GM19438 (cell line): ENCODE data around the gene MYO1F.
"Not testable (repeated sequence)": the region's sequence is repeated elsewhere in the genome, so short reads cannot be mapped to it uniquely, and the experiment has no call there.

Source experiments
- ATAC-seq: cut with Tn5 transposase; IDR thresholded peaks from one replicate; pipeline ENCODE4 v1.9.1; 2021; ENCODE audit warnings: low read depth; ENCODE audit not compliant: unreplicated experiment

The MYO1F gene

GRCh38 chr19:8600816-8601215, 23.6 kb upstream of the MYO1F start:
- no peak for ATAC-seq

- ATAC-seq = no peak
These were observed 22.8 kb upstream of the MYO1F start for GRCh38 chr19:8600064-8600463.

- no peak for ATAC-seq
These were observed 18.9 kb upstream of the MYO1F start for GRCh38 chr19:8596168-8596567.

- ATAC-seq = no peak
These were observed 18.4 kb upstream of the MYO1F start for GRCh38 chr19:8595651-8596050.

GRCh38 chr19:8593931-8594330, 16.7 kb upstream of the MYO1F start:
- ATAC-seq = no peak

GRCh38 chr19:8592231-8593009, 15.2 kb upstream of the MYO1F start:
- ATAC-seq = no peak

GRCh38 chr19:8589177-8589714, 12.0 kb upstream of the MYO1F start:
- no peak for ATAC-seq

GRCh38 chr19:8585894-8586750, 8.9 kb upstream of the MYO1F start:
- ATAC-seq = no peak

- ATAC-seq = no peak
These were observed 8.0 kb upstream of the MYO1F start for GRCh38 chr19:8584965-8585893.

- no peak for ATAC-seq
These were observed 3.6 kb upstream of the MYO1F start for GRCh38 chr19:8580710-8581281.

- no peak for ATAC-seq
These were observed 1.5 kb upstream of the MYO1F start for GRCh38 chr19:8578642-8579265.

GRCh38 chr19:8577741-8578140, 499 bp upstream of the MYO1F start:
- no peak for ATAC-seq

GRCh38 chr19:8576273-8576993, 809 bp downstream of the MYO1F start:
- ATAC-seq = no peak

GRCh38 chr19:8575467-8575997, 1.7 kb downstream of the MYO1F start:
- no peak for ATAC-seq

- not testable (repeated sequence) for ATAC-seq
These were observed 2.7 kb downstream of the MYO1F start for GRCh38 chr19:8574619-8574922.

GRCh38 chr19:8573316-8573715, 3.9 kb downstream of the MYO1F start:
- no peak for ATAC-seq

GRCh38 chr19:8571006-8571411, 6.2 kb downstream of the MYO1F start:
- no peak for ATAC-seq

- ATAC-seq = peak; percentile 82
These were observed 8.0 kb downstream of the MYO1F start for GRCh38 chr19:8569066-8569771.
